H7 (cell line): ENCODE results near the gene PRR14L. TPM values are rescaled to one million over a fixed set of nuclear protein-coding genes. Genes with fewer than 3 reads are reported as not detected.

Source experiments
- DNase-seq: peaks from one replicate; pipeline ENCODE4 v3.0.0; 2012
- H3K27me3 ChIP-seq: 2 replicates; pipeline ENCODE4 v1.6.0; 2011; ENCODE audit warnings: mild to moderate bottlenecking, low read length; ENCODE audit not compliant: control insufficient read depth, insufficient read depth
- H3K36me3 ChIP-seq: replicated peaks from 2 replicates; pipeline ENCODE4 v1.5.1; 2011; ENCODE audit warnings: low read length; ENCODE audit not compliant: control insufficient read depth, insufficient read depth
- H3K4me3 ChIP-seq: 2 replicates; pipeline ENCODE4 v1.5.1; 2011; ENCODE audit warnings: low read depth, mild to moderate bottlenecking, control low read depth, low read length, moderate library complexity; ENCODE audit not compliant: insufficient read depth
- total RNA-seq: library from RNA; depleted of rRNA; stranded (reverse); fragments of >200 nt; shearing (Covaris generic); gene quantifications from 2 replicates; pipeline ENCODE4 v1.2.3, GENCODE V29; 2014

The PRR14L gene
- total RNA-seq, 1 experiment from 2014 or later, result 25.6 TPM

GRCh38 chr22:31652088-31652487 is 97.8 kb downstream of the PRR14L start:
- H3K36me3 ChIP-seq, result peaks cover 2% of the 10 kb centered on the region
- H3K27me3 ChIP-seq, result no peaks in the 10 kb centered on the region
- no peak overlapping the region for H3K4me3 ChIP-seq
- DNase-seq, result no peak

- Histone ChIP-seq H3K36me3 (peaks cover 5% of the 10 kb centered on the region), H3K4me3 (no peak overlapping the region), H3K27me3 (no peaks in the 10 kb centered on the region)
- DNase-seq, result no peak
Observed at GRCh38 chr22:31651664-31652063, 98.3 kb downstream of the PRR14L start.

GRCh38 chr22:31650391-31650790 is 99.5 kb downstream of the PRR14L start:
- H3K27me3 ChIP-seq, result no peaks in the 10 kb centered on the region
- no peak overlapping the region for H3K4me3 ChIP-seq
- DNase-seq, result no peak
- H3K36me3 ChIP-seq, result peaks cover 7% of the 10 kb centered on the region

- H3K27me3 ChIP-seq, result no peaks in the 10 kb centered on the region
- DNase-seq, result peak; percentile 17
- no peak overlapping the region for H3K4me3 ChIP-seq
- H3K36me3 ChIP-seq, result peaks cover 7% of the 10 kb centered on the region
Observed at GRCh38 chr22:31647523-31648320, 102.2 kb downstream of the PRR14L start.

- H3K27me3 ChIP-seq, result no peaks in the 10 kb centered on the region
- no peak overlapping the region for H3K4me3 ChIP-seq
- no peak for DNase-seq
- peaks cover 7% of the 10 kb centered on the region for H3K36me3 ChIP-seq
Observed at GRCh38 chr22:31647066-31647465, 102.9 kb downstream of the PRR14L start.

- Histone ChIP-seq H3K36me3 (peaks cover 7% of the 10 kb centered on the region), H3K27me3 (no peaks in the 10 kb centered on the region), H3K4me3 (no peak overlapping the region)
- peak; percentile 20 for DNase-seq
Observed at GRCh38 chr22:31646186-31647019, 103.5 kb downstream of the PRR14L start.

GRCh38 chr22:31639436-31640039 is 110.4 kb downstream of the PRR14L start:
- no peak for DNase-seq
- Histone ChIP-seq H3K27me3 (no peaks in the 10 kb centered on the region), H3K4me3 (no peak overlapping the region), H3K36me3 (peaks cover 1% of the 10 kb centered on the region; the same call in 1 of the 2 replicates)

- peak; percentile 35 for DNase-seq
- Histone ChIP-seq H3K27me3 (no peaks in the 10 kb centered on the region), H3K36me3 (peaks cover 1% of the 10 kb centered on the region; the same call in 1 of the 2 replicates), H3K4me3 (no peak overlapping the region)
Observed at GRCh38 chr22:31637891-31638618, 111.9 kb downstream of the PRR14L start.

GRCh38 chr22:31637447-31637890 is 112.5 kb downstream of the PRR14L start:
- no peak overlapping the region for H3K4me3 ChIP-seq
- peak; percentile 36 for DNase-seq
- H3K36me3 ChIP-seq, result peaks cover 1% of the 10 kb centered on the region; the same call in 1 of the 2 replicates
- H3K27me3 ChIP-seq, result no peaks in the 10 kb centered on the region

- Histone ChIP-seq H3K36me3 (peaks cover 1% of the 10 kb centered on the region; the same call in 1 of the 2 replicates), H3K27me3 (no peaks in the 10 kb centered on the region), H3K4me3 (no peak overlapping the region)
- DNase-seq, result no peak
Observed at GRCh38 chr22:31635638-31636306, 114.2 kb downstream of the PRR14L start.

- H3K4me3 ChIP-seq, result peak overlapping the region; percentile 88
- no peaks in the 10 kb centered on the region; the same call in none of the 2 replicates for H3K36me3 ChIP-seq
- DNase-seq, result peak; percentile 58
- no peaks in the 10 kb centered on the region for H3K27me3 ChIP-seq
Observed at GRCh38 chr22:31631436-31631835, 118.5 kb downstream of the PRR14L start.
